H54 (cell line): ENCODE results near the gene MRPL39.

Experiments used
- DNase-seq: peaks from one replicate; pipeline ENCODE4 v3.0.0; 2011; ENCODE audit warnings: low spot score, mixed read lengths; ENCODE audit not compliant: insufficient read length
- FAIRE-seq: peaks from 3 replicates; lab custom pipeline; 2011; peaks lifted over from hg19 to GRCh38; lab: Jason Lieb, UNC
- POLR2A ChIP-seq: IDR thresholded peaks from 2 replicates; pipeline ENCODE4 v1.6.1; 2011; ENCODE audit warnings: low read depth, mild to moderate bottlenecking, low read length

The MRPL39 gene

DNA sequence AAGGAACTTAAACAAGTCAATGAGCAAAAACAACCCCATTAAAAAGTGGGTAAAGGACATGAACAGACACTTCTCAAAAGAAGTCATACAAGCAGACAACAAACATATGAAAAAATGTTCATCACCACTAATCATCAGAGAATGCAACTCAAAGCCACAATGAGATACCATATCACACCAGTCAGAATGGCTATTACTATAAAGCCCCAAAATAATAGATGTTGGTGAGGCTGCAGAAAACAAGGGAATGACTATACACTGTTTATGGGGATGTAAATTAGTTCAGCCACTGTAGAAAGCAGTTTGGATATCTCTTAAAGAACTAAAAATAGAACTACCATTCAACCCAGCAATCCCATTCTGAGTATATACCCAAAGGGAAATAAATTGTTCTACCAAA, 51.2 kb downstream of the MRPL39 start:
- no peak for FAIRE-seq
- DNase-seq, result no peak
- no peak for TF ChIP-seq POLR2A

DNA sequence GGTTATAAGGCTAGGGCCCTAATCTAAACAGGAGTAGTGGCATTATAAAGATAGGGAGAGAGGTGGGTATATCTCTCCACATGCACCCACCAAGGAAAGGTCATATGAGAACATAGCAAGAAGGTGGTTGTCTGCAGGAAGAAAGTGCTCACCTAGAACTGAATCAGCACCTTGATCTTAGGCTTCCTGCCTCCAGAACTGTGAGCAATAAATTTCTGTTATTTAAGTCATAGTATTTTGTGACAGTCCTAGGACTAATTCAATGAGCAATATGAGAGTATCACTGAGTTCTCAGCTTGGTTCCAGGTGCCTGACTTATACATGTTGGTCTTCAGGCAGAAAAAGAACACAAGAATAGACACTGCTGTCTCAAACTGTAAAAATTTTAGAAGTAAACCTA, 51.8 kb downstream of the MRPL39 start:
- FAIRE-seq (no peak), DNase-seq (no peak)
- TF ChIP-seq POLR2A, result no peak

DNA sequence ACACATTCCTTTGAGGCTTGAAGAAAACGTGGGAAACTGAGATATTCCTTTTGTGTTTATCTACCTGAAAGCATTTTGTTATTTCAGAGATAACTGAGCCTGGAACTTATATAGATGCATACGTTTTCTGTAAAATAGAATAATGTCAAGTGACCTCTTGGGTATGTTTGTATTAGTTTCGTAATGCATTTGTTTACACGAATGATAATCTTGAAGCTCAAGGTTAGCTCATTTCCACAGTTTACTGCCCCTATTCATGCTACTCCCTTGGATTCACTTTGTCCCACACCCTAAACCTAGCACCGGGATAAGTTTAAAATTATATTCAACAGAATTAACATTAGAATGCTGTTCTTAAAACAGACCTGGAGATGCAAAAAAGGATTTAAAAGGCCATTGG, 54.4 kb downstream of the MRPL39 start:
- DNase-seq (no peak), FAIRE-seq (no peak)
- no peak for TF ChIP-seq POLR2A

DNA sequence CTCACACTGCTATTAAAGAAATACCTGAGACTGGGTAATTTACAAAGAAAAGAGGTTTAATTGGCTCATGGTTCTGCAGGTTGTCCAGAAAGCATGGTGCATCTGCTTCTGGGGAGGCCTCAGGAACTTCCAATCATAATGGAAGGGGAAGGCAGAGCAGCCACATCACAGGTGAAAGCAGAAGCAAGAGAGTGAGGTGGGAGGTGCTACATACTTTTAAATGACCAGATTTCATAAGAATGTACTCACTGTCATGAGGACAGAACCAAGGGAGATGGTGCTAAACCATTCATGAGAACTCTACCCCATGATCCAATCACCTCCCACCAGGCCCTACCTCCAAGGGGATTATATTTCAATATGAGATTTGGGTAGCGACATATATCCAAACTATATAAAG, 55.7 kb downstream of the MRPL39 start:
- DNase-seq, result no peak
- no peak for TF ChIP-seq POLR2A
- FAIRE-seq, result no peak

DNA sequence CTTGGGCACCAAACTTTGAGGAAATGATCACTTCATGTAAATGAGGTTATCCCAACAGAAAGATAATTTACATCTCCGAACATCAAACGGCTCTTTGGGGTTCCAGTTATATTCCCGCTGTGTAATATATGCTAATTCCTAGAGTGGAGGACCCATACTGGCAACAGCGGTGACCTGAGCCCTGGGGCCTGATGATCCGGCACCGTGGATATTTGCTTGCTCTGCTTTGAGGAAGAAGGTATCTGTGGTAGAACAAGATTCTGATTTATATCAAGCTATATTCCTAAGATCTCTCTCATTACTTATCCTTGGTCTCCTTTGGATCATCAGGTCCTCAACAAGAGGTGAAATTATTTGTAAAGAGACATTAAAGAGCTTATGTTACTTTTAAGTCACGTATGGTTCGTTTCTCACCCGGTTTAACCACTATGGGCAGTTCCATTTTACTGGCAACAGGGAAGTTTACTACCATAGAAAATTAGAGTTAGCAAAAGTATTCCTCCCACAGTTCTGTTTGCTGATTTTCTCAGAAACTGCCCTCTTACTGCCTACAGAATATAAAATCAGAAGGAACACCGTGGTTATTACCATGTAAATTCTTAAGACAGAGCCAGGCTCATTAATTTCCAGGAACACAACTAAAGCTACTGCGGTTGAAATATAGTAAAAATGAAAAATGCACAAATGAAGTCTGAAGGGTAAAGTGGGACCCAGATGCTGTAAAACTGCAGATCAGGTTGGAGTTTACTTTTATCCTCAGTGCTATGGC, 56.7 kb downstream of the MRPL39 start:
- TF ChIP-seq POLR2A, result no peak

DNA sequence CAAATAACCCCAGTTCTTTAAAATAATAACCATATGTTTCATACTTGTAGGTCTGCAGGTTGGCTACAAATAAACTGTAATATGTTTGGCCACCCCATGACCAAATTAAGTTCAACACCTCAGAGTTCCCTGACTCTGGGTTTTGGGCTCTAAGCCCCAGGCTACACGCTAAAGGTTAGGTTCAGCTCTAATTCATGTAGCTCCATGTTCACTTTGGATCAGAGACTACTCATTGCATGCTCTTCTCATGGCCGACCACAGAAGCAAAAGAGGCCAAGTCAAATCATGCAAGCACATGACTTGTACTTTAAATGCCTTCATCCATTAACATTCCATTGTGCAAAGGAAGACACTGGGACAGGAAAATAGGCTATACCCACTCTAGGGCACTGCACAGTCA, 66.2 kb downstream of the MRPL39 start:
- no peak for DNase-seq
- no peak for FAIRE-seq
- TF ChIP-seq POLR2A, result no peak

More for the DNA sequence above, 56.7 kb downstream of the MRPL39 start:
- FAIRE-seq (no peak), DNase-seq (no peak)

DNA sequence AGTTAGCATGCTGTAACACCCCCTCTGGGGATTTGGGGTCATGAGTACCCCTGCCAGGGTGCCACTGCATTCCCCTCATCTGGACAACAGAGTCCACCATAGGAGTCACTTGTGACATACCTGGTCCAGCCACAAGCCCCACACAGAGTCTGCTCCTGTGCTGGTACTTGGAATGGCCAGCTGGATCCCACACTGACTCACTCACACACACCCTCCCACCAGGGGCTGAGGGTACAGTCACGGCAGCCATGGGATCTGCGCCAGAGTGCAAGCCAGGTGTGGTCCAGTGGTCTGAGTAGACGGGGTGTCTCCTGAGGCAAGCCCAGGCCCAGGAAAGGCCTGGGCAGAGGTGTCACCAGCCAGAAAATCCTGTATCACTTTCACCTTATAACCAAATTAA, 67.7 kb downstream of the MRPL39 start:
- FAIRE-seq (no peak), DNase-seq (no peak)
- no peak for TF ChIP-seq POLR2A

DNA sequence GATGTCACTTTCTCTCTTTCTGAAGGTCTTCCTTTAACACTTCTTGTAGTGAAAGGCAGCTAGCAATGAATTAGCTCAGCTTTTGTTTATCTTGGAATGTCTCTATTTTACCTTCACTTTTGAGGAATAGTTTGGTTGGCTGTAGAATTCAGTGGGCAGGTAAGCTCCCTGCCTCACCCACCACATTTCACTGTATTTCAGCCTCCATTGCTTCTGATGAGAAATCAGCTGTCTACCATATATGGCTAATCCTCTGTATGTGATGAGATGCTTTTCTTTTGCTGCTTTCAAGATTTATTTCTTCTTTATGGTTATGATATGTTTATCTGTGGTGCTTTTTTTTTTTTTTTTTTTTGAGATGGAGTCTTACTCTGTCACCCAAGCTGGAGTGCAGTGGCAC, 70.1 kb downstream of the MRPL39 start:
- TF ChIP-seq POLR2A, result no peak
- FAIRE-seq, result no peak
- no peak for DNase-seq

DNA sequence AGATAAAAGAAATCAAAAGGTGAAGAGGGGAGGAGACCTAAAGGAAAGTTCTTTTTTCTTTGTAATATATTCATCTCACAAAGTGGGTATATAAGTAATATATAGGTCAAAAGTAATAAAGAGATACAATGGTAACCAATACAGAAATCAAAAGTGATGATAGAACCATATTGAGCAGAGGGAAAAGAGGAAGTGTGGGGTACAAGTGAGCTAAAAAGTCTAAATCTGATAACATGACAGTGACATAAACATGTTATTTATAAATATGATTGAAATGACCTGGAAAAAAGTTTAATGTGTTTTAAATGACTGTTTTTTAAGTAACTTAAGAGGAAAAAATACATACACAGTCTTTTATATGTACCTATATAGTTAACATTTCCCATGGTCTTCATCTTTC, 70.5 kb downstream of the MRPL39 start:
- DNase-seq (no peak), FAIRE-seq (no peak)
- TF ChIP-seq POLR2A, result no peak

DNA sequence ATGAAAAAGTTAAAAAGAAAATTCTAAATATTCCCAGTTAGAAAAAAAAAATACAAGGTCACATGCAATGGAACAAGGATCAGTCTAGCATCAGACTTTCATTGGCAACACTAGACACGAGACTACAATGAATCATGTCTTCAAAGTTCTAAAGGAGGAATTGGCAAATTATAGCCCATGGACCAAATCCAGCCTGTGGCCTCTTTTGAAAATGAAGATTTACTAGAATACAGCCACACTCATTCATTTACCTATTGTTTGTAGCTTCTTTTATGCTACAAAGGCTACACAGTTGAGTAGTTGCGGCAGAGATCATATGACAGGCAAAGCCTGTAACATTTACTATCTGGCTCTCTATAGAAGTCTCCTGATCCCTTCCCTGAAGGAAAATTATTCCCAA, 71.4 kb downstream of the MRPL39 start:
- FAIRE-seq, result no peak

More for the DNA sequence above, 71.4 kb downstream of the MRPL39 start:
- DNase-seq, result no peak
- no peak for TF ChIP-seq POLR2A
